GM21367 (cell line): Measurements from ENCODE around the gene MAP3K8.

Source experiments
- ATAC-seq: cut with Tn5 transposase; IDR thresholded peaks from one replicate; pipeline ENCODE4 v1.9.1; 2021; ENCODE audit not compliant: unreplicated experiment

Gene MAP3K8

DNA sequence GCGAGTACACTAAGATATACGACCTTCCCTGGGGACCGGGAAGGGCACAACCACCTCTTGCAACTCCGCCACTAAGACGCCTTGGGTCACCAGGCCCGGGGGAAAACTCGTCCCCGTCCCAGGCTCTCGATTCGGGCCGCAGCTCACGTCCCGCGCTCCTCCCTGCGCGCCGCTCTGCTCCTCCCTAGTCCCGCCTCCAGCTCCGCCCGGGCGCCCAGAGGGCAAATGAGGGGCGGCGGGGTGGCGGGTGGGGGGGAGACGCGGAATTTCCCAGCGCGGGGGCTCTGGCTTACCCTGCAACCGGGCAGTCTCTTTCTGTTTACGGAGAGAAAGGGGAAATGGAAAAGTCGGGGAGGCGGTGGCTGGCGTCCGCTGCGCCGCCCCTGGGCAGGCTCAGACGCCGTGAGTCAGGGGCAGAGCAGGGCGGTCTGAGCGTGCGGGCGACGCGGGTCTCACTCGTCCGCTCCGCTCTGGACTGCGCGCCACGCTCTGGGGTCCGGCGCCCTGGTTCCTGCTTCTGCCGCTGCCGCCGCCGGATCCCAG is at the start of gene MAP3K8:
MAP3K8 (plus strand) TSS at position 455 of the 543 bp plus-strand sequence. CDS start 4,755 bp downstream, outside the sequence.
- peak; percentile 48 for ATAC-seq

DNA sequence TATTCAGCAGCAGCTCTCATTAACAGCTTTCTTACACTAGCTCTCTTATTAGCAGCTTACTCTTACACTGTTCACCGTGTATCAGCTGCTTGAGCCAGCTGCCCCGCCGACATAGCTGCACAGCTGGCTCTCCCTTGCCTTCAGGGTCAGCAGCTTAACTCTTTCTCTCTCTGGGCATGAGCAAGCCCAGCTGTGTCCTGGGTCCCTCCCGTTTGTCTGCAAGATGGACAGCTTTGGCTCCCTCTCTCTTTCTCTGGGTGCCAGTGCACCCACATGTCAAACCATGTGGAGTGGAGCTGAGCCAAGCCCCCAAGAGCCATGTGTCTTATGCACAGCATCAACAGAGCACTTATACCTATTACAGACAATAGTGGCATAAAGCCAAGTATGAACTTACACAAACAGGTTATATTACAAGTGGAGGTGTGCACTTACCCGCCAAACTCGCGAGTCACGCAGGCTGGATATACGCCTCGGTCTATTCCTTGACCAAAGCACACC is 49.2 kb upstream of the MAP3K8 start:
- no peak for ATAC-seq

DNA sequence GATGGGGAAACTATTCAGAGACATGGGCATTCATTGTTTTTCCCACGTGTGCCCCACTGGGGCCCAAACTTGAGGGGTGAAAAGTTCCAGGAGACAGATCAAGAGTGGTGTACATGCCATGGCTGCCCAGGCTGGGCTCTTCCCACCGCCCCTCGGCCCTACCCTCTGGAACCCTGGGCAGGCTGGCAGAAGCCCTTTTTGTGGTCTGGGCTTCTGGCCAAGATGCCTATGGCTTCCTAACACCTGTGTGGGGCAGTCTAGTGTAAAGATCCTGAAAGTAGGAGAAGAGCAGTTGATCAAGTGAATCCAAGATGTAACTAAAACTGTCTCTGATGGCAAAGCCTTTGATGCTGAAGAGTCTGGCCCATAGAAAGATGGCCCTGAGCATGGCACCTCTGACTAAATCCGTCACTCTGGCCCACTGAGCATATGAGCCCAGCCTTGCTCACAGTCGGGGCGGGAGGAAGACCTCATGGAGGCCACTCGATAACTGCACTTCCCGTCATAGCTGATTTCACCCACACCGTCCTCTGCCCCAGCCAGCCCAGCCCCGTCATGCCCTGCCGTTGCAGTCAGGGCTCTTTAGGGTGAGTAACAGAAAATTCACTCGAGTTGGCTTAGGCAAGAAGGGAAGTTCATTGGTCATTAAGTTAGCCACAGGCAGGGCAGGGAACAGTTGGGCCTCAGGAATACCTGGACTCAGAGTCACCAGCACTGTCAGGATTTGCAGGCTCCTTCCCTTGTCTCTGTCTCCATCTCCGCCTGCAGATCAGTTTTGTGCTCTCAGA is 47.0 kb upstream of the MAP3K8 start:
- ATAC-seq, result no peak

DNA sequence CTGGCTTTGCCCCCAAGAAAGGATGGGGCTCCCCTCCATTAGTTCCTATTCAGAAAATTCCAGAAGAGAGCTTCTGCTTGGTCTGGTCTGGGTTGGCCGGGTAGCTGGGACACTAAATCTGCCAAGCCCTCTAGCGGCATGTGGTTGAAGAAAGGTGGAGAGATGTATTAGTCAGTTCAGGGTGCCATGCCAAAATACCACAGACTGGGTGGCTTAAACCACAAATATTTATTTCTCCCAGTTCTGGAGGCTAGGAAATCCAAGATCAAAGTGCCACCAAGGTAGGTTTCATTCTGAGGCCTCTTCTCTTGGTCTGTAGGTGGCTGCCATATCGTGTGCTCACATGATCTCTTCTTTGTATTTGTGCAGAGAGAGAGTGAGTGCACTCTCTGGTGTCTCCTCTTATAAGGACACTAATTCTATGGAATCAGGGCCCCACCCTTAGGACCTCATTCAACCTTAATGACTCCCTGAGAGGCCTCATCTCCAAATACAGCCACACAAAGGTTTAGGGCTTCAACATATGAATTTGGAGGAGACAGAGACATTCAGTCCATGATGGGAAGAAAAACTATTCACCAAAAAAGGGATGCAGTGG is 46.2 kb upstream of the MAP3K8 start:
- no peak for ATAC-seq

DNA sequence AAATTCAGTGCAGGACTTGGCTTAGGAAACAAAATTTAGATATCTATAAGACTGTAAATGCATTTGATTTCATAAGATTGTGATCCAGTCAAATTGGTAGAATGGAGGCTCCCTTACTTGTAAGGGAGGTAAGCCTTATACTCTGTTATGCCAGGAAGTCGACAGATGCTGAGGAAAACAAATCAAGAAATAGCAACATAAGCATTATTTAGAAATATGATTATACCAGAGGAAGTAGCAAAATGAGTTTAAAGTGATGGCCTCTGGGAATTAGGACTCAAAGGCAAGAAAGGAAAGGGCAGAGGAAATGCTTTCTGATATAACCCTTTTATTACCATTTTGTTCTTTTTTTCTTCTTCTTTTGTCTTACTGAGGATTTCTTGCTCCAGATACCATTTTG is 44.4 kb upstream of the MAP3K8 start:
- ATAC-seq, result no peak

DNA sequence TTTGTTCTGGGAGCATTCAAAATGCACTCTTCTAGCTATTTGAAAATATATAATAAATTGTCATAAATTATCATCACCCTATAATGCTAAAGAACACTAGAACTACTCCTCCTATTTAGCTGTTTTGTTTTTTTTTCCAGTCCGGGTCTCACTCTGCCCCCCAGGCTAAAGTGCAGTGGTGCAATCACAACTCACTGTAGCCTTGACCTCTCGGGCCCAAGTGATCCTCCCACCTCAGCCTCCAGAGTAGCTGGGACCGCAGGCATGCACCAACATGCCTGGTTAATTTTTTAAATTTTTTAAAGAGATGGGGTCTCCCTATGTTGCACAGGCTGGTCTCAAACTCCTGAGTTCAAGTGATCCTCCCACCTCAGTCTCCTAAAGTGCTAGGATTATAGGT is 43.8 kb upstream of the MAP3K8 start:
- ATAC-seq, result no peak

DNA sequence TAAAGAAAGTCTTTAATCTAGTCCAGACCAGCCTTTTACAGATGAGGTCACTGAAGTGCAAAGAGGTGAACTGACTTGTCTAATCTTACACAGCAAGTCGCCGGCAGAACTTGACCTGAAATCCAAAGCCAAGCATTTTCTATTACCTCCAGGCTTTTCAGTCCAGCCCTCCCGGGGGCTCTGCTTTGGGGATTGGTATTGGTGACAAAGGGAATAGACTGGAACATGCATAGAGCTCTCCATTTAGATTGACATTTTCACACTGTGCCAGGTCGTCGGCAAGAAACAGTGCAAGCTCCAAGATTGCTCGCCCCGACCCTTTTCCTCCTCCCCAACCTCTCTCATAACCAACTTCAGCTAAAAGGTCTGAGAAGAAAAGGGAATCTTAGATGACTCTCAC is 42.7 kb upstream of the MAP3K8 start:
- ATAC-seq, result no peak

DNA sequence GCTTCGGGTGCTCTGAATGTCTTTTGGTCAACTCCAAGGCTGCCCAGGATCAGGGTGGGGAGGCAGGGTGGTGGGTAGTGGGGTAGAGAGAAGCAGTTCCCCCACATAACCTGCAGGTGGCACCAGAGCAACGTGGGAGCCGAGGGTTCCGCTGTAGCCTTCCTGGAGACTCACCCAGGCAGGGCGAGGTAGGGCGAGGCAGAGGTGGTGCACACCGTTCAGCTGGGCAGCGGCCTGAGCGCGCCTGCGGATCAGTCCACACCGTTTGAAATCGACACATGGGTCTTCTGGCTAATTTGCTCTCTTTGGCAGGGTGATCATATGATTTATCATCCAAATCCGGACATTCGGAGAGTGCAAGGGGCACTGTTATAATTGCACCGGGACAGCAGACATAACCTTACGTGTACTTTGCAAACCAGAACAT is 41.4 kb upstream of the MAP3K8 start:
- peak; percentile 93 for ATAC-seq

DNA sequence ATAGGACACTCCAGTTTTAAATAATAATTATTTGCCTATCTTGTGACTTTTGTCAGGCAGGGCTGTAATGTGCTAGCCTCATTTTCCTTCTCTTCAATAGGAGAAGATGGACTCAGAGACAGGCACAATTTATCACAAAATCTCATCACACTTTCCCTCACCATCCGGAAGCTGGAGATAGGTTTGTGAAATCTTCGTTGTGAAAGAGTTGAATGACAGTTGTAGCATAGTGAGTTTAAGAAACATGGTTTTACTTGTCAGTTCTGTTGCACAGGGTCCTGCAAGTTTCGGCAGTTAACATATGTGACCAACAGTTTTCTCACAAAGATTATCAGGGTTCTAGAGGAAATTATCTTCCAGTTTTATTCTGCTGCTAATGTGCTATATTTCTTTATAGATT is 37.7 kb upstream of the MAP3K8 start:
- ATAC-seq, result no peak

DNA sequence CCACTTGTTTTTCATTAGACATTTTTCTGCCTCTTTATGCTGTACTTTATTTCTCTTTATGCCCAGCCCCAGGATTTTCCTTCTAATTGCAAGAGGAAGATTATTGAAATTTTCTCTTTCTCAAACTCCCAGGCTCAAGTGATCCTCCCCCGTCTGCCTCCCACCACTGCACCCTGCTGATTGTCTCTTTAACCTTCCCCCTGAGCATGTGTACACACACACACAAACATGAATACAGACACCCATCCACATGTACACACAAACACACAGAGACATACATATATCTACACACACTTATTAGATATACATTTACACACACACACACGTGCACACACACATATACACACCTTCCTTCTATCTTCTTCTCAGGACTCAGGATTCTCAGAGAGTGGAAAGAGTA is 37.3 kb upstream of the MAP3K8 start:
- ATAC-seq, result no peak

DNA sequence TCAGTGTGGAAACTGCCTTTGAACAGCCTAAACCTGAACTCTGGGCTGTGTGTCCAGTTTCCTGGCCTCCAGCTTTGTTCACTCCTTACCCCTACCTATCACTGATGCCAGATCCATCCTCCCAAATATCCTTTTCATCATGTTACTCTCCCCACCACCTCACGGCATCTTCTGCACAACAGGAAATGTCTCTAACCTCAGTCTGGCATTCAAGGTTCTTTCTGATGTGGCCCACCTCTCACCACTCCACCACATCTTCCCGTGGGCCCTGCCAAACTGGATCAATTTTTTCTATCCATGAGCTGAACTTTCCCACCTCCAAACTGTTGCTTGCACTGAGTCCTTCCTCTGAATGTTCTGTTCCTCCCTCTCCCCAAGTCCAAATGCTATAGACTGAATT is 35.8 kb upstream of the MAP3K8 start:
- ATAC-seq, result no peak

DNA sequence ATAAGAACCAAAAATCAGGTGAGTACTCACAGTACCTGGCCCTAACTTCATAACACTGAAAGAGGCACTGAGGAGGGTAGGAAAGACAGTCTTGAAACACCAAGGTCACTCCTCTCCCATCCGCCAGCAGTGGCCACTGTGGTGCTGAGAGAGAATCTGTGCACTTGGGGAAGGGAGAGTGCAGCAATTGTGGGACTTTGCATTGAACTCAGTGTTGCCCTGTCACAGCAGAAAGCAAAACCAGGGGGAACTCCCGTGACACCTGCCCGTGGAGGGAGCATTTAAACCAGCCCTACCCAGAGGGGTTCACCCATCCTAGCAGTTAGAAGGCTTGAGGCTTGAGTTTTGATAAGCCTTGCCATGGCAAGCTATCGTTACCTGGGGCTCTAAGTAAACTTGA is 35.2 kb upstream of the MAP3K8 start:
- ATAC-seq, result no peak

DNA sequence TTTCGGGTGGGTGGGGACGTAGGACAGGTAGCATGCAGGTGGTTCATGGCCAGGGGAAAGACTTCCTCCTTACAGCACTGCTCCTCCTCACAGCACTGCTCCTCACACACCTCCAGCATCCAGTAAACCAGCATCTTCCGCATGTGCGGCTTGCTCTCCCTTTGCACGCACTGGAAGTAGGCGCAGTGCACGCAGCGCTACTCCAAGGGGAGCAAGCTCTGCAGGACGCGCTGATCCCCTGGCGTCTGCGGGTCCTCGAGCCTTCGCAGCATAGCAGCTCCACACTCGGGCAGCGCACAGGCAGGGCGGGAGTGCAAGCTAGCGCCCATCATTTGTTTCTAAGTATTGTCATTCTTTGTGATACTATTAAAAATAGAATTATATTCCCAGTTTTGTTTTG is 30.5 kb upstream of the MAP3K8 start:
- no peak for ATAC-seq

DNA sequence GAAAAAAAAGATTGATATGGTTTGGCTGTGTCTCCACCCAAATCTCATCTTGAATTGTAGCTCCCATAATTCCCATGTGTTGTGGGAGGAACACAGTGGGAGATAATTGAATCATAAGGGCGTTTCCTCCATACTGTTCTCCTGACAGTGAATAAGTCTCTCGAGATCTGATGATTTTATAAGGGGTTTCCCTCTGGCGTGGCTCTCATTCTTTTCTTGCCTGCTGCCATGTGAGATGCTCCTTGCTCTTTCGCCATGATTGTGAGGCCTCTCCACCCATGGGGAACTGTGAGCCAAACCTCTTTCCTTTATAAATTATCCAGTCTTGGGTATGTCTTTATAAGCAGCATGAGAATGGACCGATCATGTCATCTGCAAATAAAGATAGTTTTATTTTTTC is 29.4 kb upstream of the MAP3K8 start:
- no peak for ATAC-seq

DNA sequence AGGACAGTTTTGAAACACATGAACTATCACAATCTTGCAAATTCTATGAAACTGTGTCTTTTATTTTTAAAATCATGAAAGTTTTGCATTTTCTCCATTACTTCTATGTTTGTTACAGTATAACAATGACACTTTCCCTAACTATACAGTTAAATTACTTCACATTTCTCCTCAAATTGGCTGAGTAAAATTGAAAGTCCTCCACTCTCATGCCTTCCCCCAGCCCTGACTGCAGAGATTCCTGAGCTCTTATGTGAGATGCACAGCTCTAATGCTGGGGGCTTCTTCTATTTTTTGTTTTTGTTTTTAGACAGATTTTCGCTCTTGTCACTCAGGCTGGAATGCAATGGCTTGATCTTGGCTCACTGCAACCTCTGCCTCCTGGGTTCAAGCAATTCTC is 22.7 kb upstream of the MAP3K8 start:
- no peak for ATAC-seq

DNA sequence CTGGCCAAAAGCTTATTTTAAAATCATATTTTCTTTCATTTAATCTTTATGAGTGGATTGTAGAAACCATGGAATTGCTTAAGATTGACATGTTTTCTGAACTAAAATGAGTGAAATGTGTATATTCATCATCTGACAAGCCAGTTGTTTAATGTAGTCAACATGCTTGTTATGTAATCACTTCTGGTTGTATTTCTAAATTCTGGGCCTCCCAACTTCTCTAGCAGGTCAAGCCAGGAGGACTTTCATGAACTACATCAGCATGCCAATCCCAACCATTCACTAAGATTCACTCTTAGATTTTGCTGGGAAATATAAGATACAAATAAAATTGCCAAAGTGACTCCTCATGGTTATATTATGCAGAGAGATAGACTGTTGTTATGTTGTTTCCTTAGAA is 21.1 kb upstream of the MAP3K8 start:
- ATAC-seq, result no peak

DNA sequence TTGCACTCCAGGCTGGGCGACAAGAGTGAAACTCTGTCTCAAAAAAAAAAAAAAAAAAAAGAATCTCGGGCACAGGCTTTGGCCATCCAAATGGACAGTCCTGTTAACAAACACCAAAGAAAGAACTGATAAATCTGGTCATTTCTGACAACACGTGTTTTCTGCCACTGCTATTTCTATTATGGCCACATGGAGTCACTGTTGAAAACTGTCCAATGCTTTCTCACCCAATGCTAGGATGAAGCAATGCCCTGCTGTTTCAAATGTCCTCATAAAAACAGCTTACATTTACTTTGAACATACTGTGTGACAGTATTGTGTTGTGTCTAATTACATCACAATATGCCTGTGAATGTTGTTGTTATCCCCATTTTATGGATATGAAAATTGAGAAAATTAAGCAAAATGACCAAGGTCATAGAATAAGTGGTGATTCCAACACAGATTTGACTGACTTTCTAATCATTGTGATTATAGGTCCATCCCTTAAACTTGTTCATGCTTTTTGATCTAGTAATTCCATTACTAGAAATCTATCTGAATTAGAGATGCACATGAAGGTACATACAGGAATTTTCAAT is 19.9 kb upstream of the MAP3K8 start:
- ATAC-seq, result peak; percentile 42

DNA sequence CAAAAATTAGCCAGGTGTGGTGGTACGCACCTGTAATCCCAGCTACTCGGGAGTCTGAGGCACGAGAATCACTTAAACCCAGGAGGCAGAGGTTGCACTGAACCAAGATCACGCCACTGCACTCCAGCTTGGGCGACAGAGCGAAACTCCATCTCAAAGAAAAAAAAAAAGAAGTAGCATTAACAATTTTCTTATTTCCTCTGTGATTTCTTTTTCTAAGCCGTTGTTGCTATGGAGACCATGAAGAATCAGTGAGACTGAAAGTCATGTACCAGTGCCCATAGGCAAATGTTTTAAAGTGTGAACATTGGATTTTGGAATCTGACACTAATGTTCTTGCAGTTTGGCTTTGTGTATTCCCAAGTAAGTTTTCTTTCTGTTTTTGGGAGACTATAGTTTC is 18.4 kb upstream of the MAP3K8 start:
- ATAC-seq, result no peak

DNA sequence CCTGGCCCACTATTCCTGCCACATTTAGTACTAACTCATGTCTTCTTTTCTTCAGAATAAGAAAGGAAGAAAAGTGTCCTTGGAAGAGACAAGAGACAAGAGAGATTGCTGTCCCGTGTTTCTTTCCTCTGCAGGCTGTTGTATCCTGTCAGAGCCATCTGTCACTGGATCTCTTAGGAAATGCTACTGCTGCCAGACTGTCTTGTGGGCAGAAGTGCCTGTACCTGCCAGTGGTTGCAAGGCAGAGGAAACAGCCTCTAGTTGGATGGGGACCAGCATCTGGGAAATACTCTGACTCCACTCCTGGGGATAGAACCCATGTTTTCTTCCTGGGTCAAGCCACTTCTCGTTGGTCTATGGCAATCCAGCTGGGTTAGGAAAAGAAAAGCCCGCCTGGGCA is 16.7 kb upstream of the MAP3K8 start:
- ATAC-seq, result no peak

DNA sequence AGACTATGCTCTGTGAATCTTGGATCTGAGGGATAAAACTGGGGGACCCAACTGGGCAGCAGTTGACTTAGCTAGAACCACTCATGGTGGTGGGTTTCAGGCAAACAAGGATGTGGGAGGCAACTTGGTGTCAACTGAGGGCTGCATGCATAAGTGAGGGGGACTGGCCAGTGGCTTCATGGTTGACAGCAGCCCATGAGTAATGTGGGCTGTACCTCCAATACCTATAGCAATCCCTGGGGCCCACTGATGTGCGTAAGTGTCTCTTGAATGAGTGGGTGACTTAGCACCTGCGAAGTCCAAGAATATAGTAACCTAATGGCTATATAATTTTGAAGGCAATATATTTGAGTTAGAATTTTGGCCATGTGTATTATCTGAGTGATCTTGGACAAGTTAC is 13.7 kb upstream of the MAP3K8 start:
- ATAC-seq, result peak; percentile 57

DNA sequence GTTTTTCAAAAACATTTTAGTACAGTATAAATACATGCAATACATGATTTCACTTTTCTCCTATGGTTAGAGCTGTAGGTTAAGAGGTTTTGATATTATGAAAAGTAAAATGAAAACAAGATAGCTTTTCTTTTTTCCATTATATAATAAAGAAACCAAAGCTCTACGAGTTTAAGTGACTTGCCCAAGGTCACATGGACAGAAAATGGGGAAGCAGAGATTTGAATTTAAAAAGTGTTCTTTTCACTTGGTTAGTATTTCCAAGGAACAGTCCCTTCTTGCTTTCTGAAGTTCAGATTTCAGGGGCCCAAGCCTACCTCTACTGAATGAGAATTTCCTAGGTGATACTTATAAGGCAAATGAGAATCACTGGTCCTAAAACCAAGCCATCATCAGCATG is 13.2 kb upstream of the MAP3K8 start:
- ATAC-seq, result no peak

DNA sequence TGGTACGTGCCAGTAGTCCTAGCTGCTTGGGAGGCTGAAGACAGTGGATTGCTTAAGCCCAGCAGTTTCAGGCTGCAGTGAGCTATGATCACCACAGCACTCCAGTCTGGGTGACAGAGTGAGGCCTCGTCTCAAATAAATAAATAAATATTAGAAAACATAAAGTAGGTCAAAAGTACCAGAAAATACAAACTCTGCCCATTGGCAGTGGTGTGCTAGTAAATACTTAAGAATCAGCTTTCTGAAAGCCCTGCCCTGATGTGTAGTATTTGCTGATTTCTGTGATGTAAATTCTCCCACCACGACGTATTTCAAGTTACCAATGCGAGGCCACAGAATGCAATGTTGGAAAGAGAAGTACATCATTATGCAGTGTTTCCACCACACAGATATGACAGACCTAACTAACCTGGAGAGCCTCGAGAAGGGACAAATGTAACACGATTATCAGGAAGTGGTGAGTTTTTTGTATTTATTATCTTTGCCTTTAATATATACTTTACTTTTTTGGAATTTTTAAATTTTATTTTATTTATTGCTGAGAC is 11.8 kb upstream of the MAP3K8 start:
- no peak for ATAC-seq
